ENCODE data around the gene HDDC2.

HDDC2 gene

GRCh38 chr6:125267806-125268523, 33.8 kb downstream of the HDDC2 start:
- Histone ChIP-seq H3K4me1 (ENCODE audit: control insufficient read depth, low read depth, low read length) (no peaks in the 10 kb centered on the region), H3K4me3 (ENCODE audit: low read length) (no peak overlapping the region), H3K9me3 (ENCODE audit: control insufficient read depth, low read depth, low read length) (no peaks in the 10 kb centered on the region), H3K9ac (ENCODE audit: low read length) (no peak overlapping the region), H3K36me3 (ENCODE audit: control insufficient read depth, low read depth, low read length) (no peaks in the 10 kb centered on the region), H3K27ac (ENCODE audit: low read length) (no peak overlapping the region), H3K27me3 (ENCODE audit: control insufficient read depth, insufficient read depth, low read length) (no peaks in the 10 kb centered on the region)

GRCh38 chr6:125264476-125264875, 37.3 kb downstream of the HDDC2 start:
- Histone ChIP-seq H3K4me3 (ENCODE audit: low read length) (no peak overlapping the region), H3K4me1 (ENCODE audit: control insufficient read depth, low read depth, low read length) (no peaks in the 10 kb centered on the region), H3K27me3 (ENCODE audit: control insufficient read depth, insufficient read depth, low read length) (no peaks in the 10 kb centered on the region), H3K9ac (ENCODE audit: low read length) (no peak overlapping the region), H3K9me3 (ENCODE audit: control insufficient read depth, low read depth, low read length) (no peaks in the 10 kb centered on the region), H3K27ac (ENCODE audit: low read length) (no peak overlapping the region), H3K36me3 (ENCODE audit: control insufficient read depth, low read depth, low read length) (no peaks in the 10 kb centered on the region)

- H3K27me3 ChIP-seq (ENCODE audit: control insufficient read depth, insufficient read depth, low read length): no peaks in the 10 kb centered on the region
- no peak overlapping the region for H3K27ac ChIP-seq (ENCODE audit: low read length)
- H3K4me1 ChIP-seq (ENCODE audit: control insufficient read depth, low read depth, low read length): no peaks in the 10 kb centered on the region
- no peak overlapping the region for H3K9ac ChIP-seq (ENCODE audit: low read length)
- H3K36me3 ChIP-seq (ENCODE audit: control insufficient read depth, low read depth, low read length): no peaks in the 10 kb centered on the region
- H3K9me3 ChIP-seq (ENCODE audit: control insufficient read depth, low read depth, low read length): no peaks in the 10 kb centered on the region
- no peak overlapping the region for H3K4me3 ChIP-seq (ENCODE audit: low read length)
Observed at GRCh38 chr6:125262016-125263013, 39.5 kb downstream of the HDDC2 start.

- no peaks in the 10 kb centered on the region for H3K27me3 ChIP-seq (ENCODE audit: control insufficient read depth, insufficient read depth, low read length)
Observed at GRCh38 chr6:125259354-125259736, 42.4 kb downstream of the HDDC2 start.

GRCh38 chr6:125258651-125259353, 43.0 kb downstream of the HDDC2 start:
- Histone ChIP-seq H3K9me3 (ENCODE audit: control insufficient read depth, low read depth, low read length) (no peaks in the 10 kb centered on the region), H3K4me3 (ENCODE audit: low read length) (no peak overlapping the region), H3K27me3 (ENCODE audit: control insufficient read depth, insufficient read depth, low read length) (no peaks in the 10 kb centered on the region), H3K4me1 (ENCODE audit: control insufficient read depth, low read depth, low read length) (no peaks in the 10 kb centered on the region), H3K27ac (ENCODE audit: low read length) (no peak overlapping the region), H3K9ac (ENCODE audit: low read length) (no peak overlapping the region), H3K36me3 (ENCODE audit: control insufficient read depth, low read depth, low read length) (no peaks in the 10 kb centered on the region)

More at GRCh38 chr6:125259354-125259736, 42.4 kb downstream of the HDDC2 start:
- no peaks in the 10 kb centered on the region for H3K36me3 ChIP-seq (ENCODE audit: control insufficient read depth, low read depth, low read length)
- no peaks in the 10 kb centered on the region for H3K4me1 ChIP-seq (ENCODE audit: control insufficient read depth, low read depth, low read length)
- H3K4me3 ChIP-seq (ENCODE audit: low read length): no peak overlapping the region
- H3K9ac ChIP-seq (ENCODE audit: low read length): no peak overlapping the region
- H3K9me3 ChIP-seq (ENCODE audit: control insufficient read depth, low read depth, low read length): no peaks in the 10 kb centered on the region
- no peak overlapping the region for H3K27ac ChIP-seq (ENCODE audit: low read length)

GRCh38 chr6:125257351-125257750, 44.4 kb downstream of the HDDC2 start:
- Histone ChIP-seq H3K4me3 (ENCODE audit: low read length) (no peak overlapping the region), H3K27me3 (ENCODE audit: control insufficient read depth, insufficient read depth, low read length) (no peaks in the 10 kb centered on the region), H3K36me3 (ENCODE audit: control insufficient read depth, low read depth, low read length) (no peaks in the 10 kb centered on the region), H3K9ac (ENCODE audit: low read length) (no peak overlapping the region), H3K27ac (ENCODE audit: low read length) (no peak overlapping the region), H3K4me1 (ENCODE audit: control insufficient read depth, low read depth, low read length) (no peaks in the 10 kb centered on the region), H3K9me3 (ENCODE audit: control insufficient read depth, low read depth, low read length) (no peaks in the 10 kb centered on the region)

GRCh38 chr6:125255201-125255600, 46.6 kb downstream of the HDDC2 start:
- H3K4me1 ChIP-seq (ENCODE audit: control insufficient read depth, low read depth, low read length): no peaks in the 10 kb centered on the region
- H3K9me3 ChIP-seq (ENCODE audit: control insufficient read depth, low read depth, low read length): no peaks in the 10 kb centered on the region
- no peaks in the 10 kb centered on the region for H3K27me3 ChIP-seq (ENCODE audit: control insufficient read depth, insufficient read depth, low read length)
- H3K4me3 ChIP-seq (ENCODE audit: low read length): no peak overlapping the region
- no peak overlapping the region for H3K27ac ChIP-seq (ENCODE audit: low read length)
- no peaks in the 10 kb centered on the region for H3K36me3 ChIP-seq (ENCODE audit: control insufficient read depth, low read depth, low read length)
- H3K9ac ChIP-seq (ENCODE audit: low read length): no peak overlapping the region

GRCh38 chr6:125254321-125254720, 47.4 kb downstream of the HDDC2 start:
- Histone ChIP-seq H3K9ac (ENCODE audit: low read length) (no peak overlapping the region), H3K27me3 (ENCODE audit: control insufficient read depth, insufficient read depth, low read length) (no peaks in the 10 kb centered on the region), H3K27ac (ENCODE audit: low read length) (no peak overlapping the region), H3K36me3 (ENCODE audit: control insufficient read depth, low read depth, low read length) (no peaks in the 10 kb centered on the region), H3K4me1 (ENCODE audit: control insufficient read depth, low read depth, low read length) (no peaks in the 10 kb centered on the region), H3K9me3 (ENCODE audit: control insufficient read depth, low read depth, low read length) (no peaks in the 10 kb centered on the region), H3K4me3 (ENCODE audit: low read length) (no peak overlapping the region)

GRCh38 chr6:125253881-125254280, 47.9 kb downstream of the HDDC2 start:
- Histone ChIP-seq H3K27me3 (ENCODE audit: control insufficient read depth, insufficient read depth, low read length) (no peaks in the 10 kb centered on the region), H3K4me3 (ENCODE audit: low read length) (no peak overlapping the region), H3K36me3 (ENCODE audit: control insufficient read depth, low read depth, low read length) (no peaks in the 10 kb centered on the region), H3K27ac (ENCODE audit: low read length) (no peak overlapping the region), H3K9me3 (ENCODE audit: control insufficient read depth, low read depth, low read length) (no peaks in the 10 kb centered on the region), H3K4me1 (ENCODE audit: control insufficient read depth, low read depth, low read length) (no peaks in the 10 kb centered on the region), H3K9ac (ENCODE audit: low read length) (no peak overlapping the region)

GRCh38 chr6:125252891-125253290, 48.9 kb downstream of the HDDC2 start:
- Histone ChIP-seq H3K27me3 (ENCODE audit: control insufficient read depth, insufficient read depth, low read length) (no peaks in the 10 kb centered on the region), H3K4me1 (ENCODE audit: control insufficient read depth, low read depth, low read length) (no peaks in the 10 kb centered on the region), H3K9ac (ENCODE audit: low read length) (no peak overlapping the region), H3K36me3 (ENCODE audit: control insufficient read depth, low read depth, low read length) (no peaks in the 10 kb centered on the region), H3K9me3 (ENCODE audit: control insufficient read depth, low read depth, low read length) (no peaks in the 10 kb centered on the region), H3K27ac (ENCODE audit: low read length) (no peak overlapping the region), H3K4me3 (ENCODE audit: low read length) (no peak overlapping the region)

GRCh38 chr6:125251516-125252220, 50.1 kb downstream of the HDDC2 start:
- Histone ChIP-seq H3K4me3 (ENCODE audit: low read length) (no peak overlapping the region), H3K36me3 (ENCODE audit: control insufficient read depth, low read depth, low read length) (no peaks in the 10 kb centered on the region), H3K27ac (ENCODE audit: low read length) (no peak overlapping the region), H3K9ac (ENCODE audit: low read length) (no peak overlapping the region), H3K27me3 (ENCODE audit: control insufficient read depth, insufficient read depth, low read length) (no peaks in the 10 kb centered on the region), H3K9me3 (ENCODE audit: control insufficient read depth, low read depth, low read length) (no peaks in the 10 kb centered on the region), H3K4me1 (ENCODE audit: control insufficient read depth, low read depth, low read length) (no peaks in the 10 kb centered on the region)

All from iPS-18a (cell line).